ENCODE results near the gene ZNF770. TPM values are rescaled to one million over a fixed set of nuclear protein-coding genes. Genes with fewer than 3 reads are reported as not detected.

Gene ZNF770, protein sequence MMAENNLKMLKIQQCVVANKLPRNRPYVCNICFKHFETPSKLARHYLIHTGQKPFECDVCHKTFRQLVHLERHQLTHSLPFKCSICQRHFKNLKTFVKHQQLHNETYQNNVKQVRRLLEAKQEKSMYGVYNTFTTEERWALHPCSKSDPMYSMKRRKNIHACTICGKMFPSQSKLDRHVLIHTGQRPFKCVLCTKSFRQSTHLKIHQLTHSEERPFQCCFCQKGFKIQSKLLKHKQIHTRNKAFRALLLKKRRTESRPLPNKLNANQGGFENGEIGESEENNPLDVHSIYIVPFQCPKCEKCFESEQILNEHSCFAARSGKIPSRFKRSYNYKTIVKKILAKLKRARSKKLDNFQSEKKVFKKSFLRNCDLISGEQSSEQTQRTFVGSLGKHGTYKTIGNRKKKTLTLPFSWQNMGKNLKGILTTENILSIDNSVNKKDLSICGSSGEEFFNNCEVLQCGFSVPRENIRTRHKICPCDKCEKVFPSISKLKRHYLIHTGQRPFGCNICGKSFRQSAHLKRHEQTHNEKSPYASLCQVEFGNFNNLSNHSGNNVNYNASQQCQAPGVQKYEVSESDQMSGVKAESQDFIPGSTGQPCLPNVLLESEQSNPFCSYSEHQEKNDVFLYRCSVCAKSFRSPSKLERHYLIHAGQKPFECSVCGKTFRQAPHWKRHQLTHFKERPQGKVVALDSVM
- total RNA-seq: 10 to 100 TPM; 15.9 to 21.4 (median 19.1) TPM
- 10 to 100 TPM in 1 of 3 donors, 1 to 10 TPM in 2; 4.8 to 10.7 (median 6.2) TPM for polyA plus RNA-seq

DNA sequence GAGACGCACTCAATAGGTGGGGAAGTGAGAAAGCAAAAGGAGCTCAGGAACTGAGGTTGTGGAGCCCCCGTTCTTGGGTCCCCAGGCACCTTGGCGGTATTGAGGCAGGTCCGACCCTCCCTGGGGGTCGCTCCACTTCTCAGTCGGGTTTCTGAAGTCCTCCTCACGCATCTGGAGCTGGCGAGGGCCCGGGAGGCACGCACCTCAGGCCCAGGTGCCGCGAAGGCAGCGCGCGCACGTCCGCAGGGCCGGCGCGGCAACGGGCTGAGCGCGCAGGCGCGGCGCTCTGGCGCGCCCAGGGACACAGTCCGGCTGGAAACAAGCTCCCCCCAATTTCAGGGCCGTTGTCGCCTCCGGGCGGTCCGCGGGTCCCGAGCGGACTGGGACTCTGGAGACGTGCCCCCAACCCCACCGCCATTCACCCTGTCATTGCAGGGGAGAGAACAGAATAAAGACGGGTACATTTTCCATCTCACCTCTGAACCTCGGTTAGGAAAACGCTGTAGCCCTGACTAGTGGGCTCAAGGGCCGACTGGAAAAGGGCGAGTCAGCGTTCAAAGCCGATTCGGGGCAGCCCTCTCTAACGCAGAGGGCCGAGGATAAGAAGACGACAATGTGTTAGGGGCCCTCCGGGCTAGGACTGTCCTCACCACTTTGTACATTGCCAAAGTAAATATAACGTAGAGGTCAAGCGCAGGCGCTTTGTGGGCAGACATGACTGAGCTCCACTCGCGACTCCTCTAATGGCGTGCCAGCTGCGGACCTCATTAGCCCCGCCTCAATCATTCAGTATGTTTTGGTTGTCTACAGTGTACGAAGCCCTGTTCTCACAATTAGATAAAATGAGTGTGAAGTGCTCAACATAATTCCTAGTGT lies at the start of gene ZNF770:
ZNF770 (minus strand) TSS at position 261 of the 876 bp plus-strand sequence. CDS start 4,853 bp downstream, outside the sequence.
- WGBS, 2 donors: 0% methylated on average over 60 of the region's 60 CpGs

DNA sequence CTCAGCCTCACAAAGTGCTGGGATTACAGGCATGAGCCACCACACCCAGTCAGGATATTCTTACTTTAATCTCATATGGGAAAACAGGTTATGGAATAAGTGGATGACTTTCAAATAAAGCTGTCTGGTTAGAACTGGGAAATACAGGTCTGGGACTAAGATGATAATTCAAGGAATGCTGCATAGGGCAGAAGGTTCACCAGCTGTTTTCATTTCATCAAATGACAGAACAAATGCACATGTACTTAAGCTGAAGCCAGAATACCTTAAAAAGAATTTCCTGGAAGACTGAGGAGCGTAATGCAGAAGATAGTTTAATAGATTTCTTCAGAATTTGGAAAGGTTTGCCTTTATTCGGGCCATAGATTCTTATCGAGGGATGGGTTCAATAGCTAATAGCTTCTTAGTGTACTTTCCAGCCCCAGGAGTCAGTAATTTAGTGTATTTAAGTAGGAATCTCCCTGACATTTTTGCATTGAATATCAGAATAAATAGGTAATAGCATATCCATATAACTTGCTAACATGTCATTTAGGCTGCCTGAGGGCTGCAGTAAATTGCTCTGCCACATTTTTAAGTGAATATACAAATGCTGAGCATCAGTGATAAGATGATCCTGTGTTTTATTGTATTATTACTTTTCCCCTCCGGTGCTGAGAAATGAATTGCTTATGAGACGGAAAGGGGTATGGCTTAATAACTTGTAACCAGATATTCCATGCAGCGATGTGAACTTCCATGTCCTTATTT lies 40.3 kb upstream of the ZNF770 start:
- no peaks in the 10 kb centered on the region for H3K27me3 ChIP-seq
- H3K36me3 ChIP-seq: no peaks in the 10 kb centered on the region
- no peak overlapping the region for H3K4me3 ChIP-seq
- no peaks in the 10 kb centered on the region for H3K9me3 ChIP-seq
- 92 to 94% methylated on average over 6 of the region's 6 CpGs for WGBS, 2 donors
- intact Hi-C loops (cut with DNase I): no loop called here
- no peak for DNase-seq
- H3K27ac ChIP-seq: no peak overlapping the region
- peaks cover 0 to 5% (median 0%) of the 10 kb centered on the region in 4 donors for H3K4me1 ChIP-seq
- TF ChIP-seq EP300 (IDR thresholded peaks at IDR 0.05) (no peak), POLR2A (IDR thresholded peaks at IDR 0.05) (no peak), POLR2AphosphoS5 (IDR thresholded peaks at IDR 0.05) (no peak)
- TF ChIP-seq, protein P1, sequence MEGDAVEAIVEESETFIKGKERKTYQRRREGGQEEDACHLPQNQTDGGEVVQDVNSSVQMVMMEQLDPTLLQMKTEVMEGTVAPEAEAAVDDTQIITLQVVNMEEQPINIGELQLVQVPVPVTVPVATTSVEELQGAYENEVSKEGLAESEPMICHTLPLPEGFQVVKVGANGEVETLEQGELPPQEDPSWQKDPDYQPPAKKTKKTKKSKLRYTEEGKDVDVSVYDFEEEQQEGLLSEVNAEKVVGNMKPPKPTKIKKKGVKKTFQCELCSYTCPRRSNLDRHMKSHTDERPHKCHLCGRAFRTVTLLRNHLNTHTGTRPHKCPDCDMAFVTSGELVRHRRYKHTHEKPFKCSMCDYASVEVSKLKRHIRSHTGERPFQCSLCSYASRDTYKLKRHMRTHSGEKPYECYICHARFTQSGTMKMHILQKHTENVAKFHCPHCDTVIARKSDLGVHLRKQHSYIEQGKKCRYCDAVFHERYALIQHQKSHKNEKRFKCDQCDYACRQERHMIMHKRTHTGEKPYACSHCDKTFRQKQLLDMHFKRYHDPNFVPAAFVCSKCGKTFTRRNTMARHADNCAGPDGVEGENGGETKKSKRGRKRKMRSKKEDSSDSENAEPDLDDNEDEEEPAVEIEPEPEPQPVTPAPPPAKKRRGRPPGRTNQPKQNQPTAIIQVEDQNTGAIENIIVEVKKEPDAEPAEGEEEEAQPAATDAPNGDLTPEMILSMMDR (IDR thresholded peaks at IDR 0.05): no peak

More for the DNA sequence above, at the start of gene ZNF770:
- Histone ChIP-seq H3K9me3 (no peaks in the 10 kb centered on the region), H3K4me1 (peaks cover 0 to 36% (median 30%) of the 10 kb centered on the region in 4 donors), H3K27me3 (no peaks in the 10 kb centered on the region), H3K27ac (peak within 1 kb of the TSS; percentile 91 to 95 (median 93)), H3K36me3 (peaks cover 0 to 14% (median 0%) of the 10 kb centered on the region in 4 donors), H3K4me3 (peak within 1 kb of the TSS; percentile 71 to 82 (median 74))
- peak; percentile 87 for DNase-seq
- intact Hi-C loops (cut with DNase I): loop anchor here (1.0 to 10.0 kb wide), 3 partner anchors 19 to 763 kb away; partner anchors contain the start of genes AQR, DPH6 and EMC4
- TF ChIP-seq EP300 (IDR thresholded peaks at IDR 0.05) (no peak), POLR2AphosphoS5 (IDR thresholded peaks at IDR 0.05) (peak; percentile 57 to 84 (median 73)), POLR2A (IDR thresholded peaks at IDR 0.05) (peak; percentile 37 to 41)
- TF ChIP-seq, protein P1 (IDR thresholded peaks at IDR 0.05): no peak

DNA sequence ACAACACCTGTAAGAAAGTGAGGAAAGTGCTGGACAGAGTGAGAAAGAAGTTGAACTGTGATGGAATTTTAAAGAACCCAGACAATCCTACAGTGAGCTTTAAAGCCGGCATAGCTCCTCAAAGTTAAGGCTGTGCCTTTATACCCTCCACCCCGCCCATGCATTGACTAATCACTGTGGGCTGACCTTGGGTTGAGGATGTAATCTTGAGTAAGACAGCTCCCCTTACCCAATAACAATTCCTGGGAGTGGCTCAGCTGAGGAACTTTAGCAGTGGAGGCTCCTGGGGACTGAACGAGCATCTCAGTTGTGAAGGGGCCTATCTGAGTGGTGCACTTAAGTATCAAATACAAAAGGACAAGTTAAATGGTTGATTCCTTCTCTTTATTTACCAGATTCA lies 35.7 kb upstream of the ZNF770 start:
- intact Hi-C loops (cut with DNase I): no loop called here
- Histone ChIP-seq H3K9me3 (no peaks in the 10 kb centered on the region), H3K27me3 (no peaks in the 10 kb centered on the region), H3K27ac (no peak overlapping the region), H3K4me3 (no peak overlapping the region), H3K36me3 (no peaks in the 10 kb centered on the region), H3K4me1 (no peaks in the 10 kb centered on the region)
- no peak for DNase-seq
- 79 to 87% methylated on average over 3 of the region's 3 CpGs for WGBS, 2 donors
- no peak for TF ChIP-seq EP300 (IDR thresholded peaks at IDR 0.05)
- TF ChIP-seq POLR2A (IDR thresholded peaks at IDR 0.05): no peak
- TF ChIP-seq, protein P1 (IDR thresholded peaks at IDR 0.05): no peak

DNA sequence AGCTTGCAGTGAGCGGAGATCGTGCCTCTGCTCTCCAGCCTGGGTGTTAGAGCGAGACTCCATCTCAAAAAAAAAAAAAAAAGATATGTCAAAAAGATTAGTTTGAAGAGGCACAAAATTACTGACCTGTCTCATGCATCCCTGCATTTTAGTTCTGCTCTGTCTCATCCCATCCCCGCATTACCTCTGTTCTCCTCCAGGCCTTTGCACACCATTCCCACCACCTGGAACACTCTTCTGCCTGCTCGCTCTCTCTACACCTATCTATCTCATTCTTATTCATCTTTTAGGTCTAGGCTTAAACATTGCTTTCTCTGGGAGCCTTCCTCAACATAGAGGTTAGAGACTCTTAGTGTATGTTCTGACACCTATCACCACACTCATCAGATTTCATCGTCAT lies 32.9 kb upstream of the ZNF770 start:
- H3K27me3 ChIP-seq: no peaks in the 10 kb centered on the region
- H3K4me1 ChIP-seq: no peaks in the 10 kb centered on the region
- WGBS, 2 donors: 93% methylated on average over 6 of the region's 6 CpGs
- H3K27ac ChIP-seq: no peak overlapping the region
- intact Hi-C loops (cut with DNase I): no loop called here
- H3K36me3 ChIP-seq: no peaks in the 10 kb centered on the region
- TF ChIP-seq POLR2A (IDR thresholded peaks at IDR 0.05): no peak
- no peak for TF ChIP-seq POLR2AphosphoS5 (IDR thresholded peaks at IDR 0.05)
- no peak for TF ChIP-seq EP300 (IDR thresholded peaks at IDR 0.05)
- TF ChIP-seq, protein P1 (IDR thresholded peaks at IDR 0.05): no peak
- no peak overlapping the region for H3K4me3 ChIP-seq
- no peaks in the 10 kb centered on the region for H3K9me3 ChIP-seq
- no peak for DNase-seq
